GM12878 (cell line): ENCODE data around the gene PEX26. TPM values are rescaled to one million over a fixed set of nuclear protein-coding genes. Genes with fewer than 3 reads are reported as not detected.

ENCODE experiments used
- ATAC-seq: fragments of 200-7000 bp; cut with Tn5 transposase; 3 replicates; pipeline ENCODE4 v1.9.1; 2020; ENCODE audit warnings: mild to moderate bottlenecking, moderate library complexity
- BruUV-seq: library from RNA; stranded (reverse); fragments of 400-500 nt; replicated peaks from 2 replicates; lab custom pipeline; 2021; lab: Mats Ljungman, UMichigan
- CTCF ChIA-PET: fragments of 300-600 bp; sonication (Branson Sonifier 250); formaldehyde crosslinking; extraction: SDS; loops from one replicate; lab custom pipeline; 2021; ENCODE audit warnings: inconsistent platforms; lab: Yijun Ruan, JAX
- POLR2A ChIA-PET: fragments of 350-600 bp; formaldehyde crosslinking; extraction: SDS; loops from one replicate; lab custom pipeline; 2021; ENCODE audit warnings: inconsistent platforms; lab: Charles Lee
- RAD21 ChIA-PET: fragments of 300-600 bp; sonication (Branson Sonifier 250); formaldehyde crosslinking; loops from one replicate; lab custom pipeline; 2023; ENCODE audit warnings: antibody characterized with exemption; ENCODE audit not compliant: unreplicated experiment; lab: Charles Lee
- SMC1A ChIA-PET: fragments of 300-600 bp; sonication (Branson Sonifier 250); formaldehyde crosslinking; loops from one replicate; lab custom pipeline; 2023; ENCODE audit not compliant: unreplicated experiment, uncharacterized antibody; lab: Charles Lee
- DNase-seq: peaks from one replicate; pipeline ENCODE4 v3.0.0-alpha.2; 2011; ENCODE audit warnings: low read depth, low spot score
- FAIRE-seq: peaks from 3 replicates; lab custom pipeline; 2011; peaks lifted over from hg19 to GRCh38; lab: Jason Lieb, UNC
- H2AFZ ChIP-seq: 2 replicates; pipeline ENCODE4 v1.6.0; 2011; ENCODE audit warnings: low read depth, low read length, control low read depth; ENCODE audit not compliant: control insufficient read depth
- H3K27ac ChIP-seq: 2 replicates; pipeline ENCODE4 v1.5.1; 2011; ENCODE audit warnings: control low read depth; ENCODE audit not compliant: control insufficient read depth, insufficient read depth
- H3K27me3 ChIP-seq, 2 experiments: replicated peaks in 1 of 2; 2 replicates each; pipeline versions ENCODE4 v1.6.0 to v1.6.1; 2011; ENCODE audit warnings: low read length in 1 of 2; ENCODE audit not compliant: control insufficient read depth in 2 of 2, insufficient read depth in 2 of 2
- H3K36me3 ChIP-seq, 2 experiments: 2 replicates each; pipeline ENCODE4 v1.5.1; 2011; ENCODE audit warnings: low read length in 1 of 2; ENCODE audit not compliant: control insufficient read depth in 2 of 2, insufficient read depth in 2 of 2
- H3K4me1 ChIP-seq: 2 replicates; pipeline ENCODE4 v1.6.1; 2011; ENCODE audit warnings: mild to moderate bottlenecking, low read length, moderate library complexity, mixed read lengths; ENCODE audit not compliant: control insufficient read depth, insufficient read depth
- H3K4me2 ChIP-seq: 2 replicates; pipeline ENCODE4 v1.6.0; 2011; ENCODE audit warnings: control low read depth; ENCODE audit not compliant: control insufficient read depth, insufficient read depth
- H3K4me3 ChIP-seq: fragments of 200-600 bp; sonication (generic); 2 replicates; pipeline ENCODE4 v1.5.1; 2016
- H3K79me2 ChIP-seq: 2 replicates; pipeline ENCODE4 v1.6.0; 2011; ENCODE audit warnings: low read length; ENCODE audit not compliant: control insufficient read depth, insufficient read depth
- H3K9ac ChIP-seq: 2 replicates; pipeline ENCODE4 v1.8.0; 2011; ENCODE audit warnings: low read length, control low read depth, mixed read lengths; ENCODE audit not compliant: control insufficient read depth, insufficient read depth
- H3K9me3 ChIP-seq: replicated peaks from 3 replicates; pipeline ENCODE4 v1.5.1; 2011; ENCODE audit warnings: mild to moderate bottlenecking, low read length; ENCODE audit not compliant: control insufficient read depth, insufficient read depth
- H4K20me1 ChIP-seq: 2 replicates; pipeline ENCODE4 v1.6.0; 2011; ENCODE audit not compliant: control insufficient read depth, insufficient read depth
- ATF2 ChIP-seq: IDR thresholded peaks from 2 replicates; pipeline ENCODE4 v1.6.1; 2012; ENCODE audit warnings: low read length, inconsistent platforms
- CHD1 ChIP-seq: IDR thresholded peaks from 2 replicates; pipeline ENCODE4 v1.6.1; 2012; ENCODE audit warnings: low read depth, low read length, improper control_type of control experiment
- CREM ChIP-seq: IDR thresholded peaks from 2 replicates; pipeline ENCODE4 v1.6.1; 2014; ENCODE audit warnings: antibody characterized with exemption, low read depth
- E2F8 ChIP-seq: fragments of 450-650 bp; IDR thresholded peaks from 2 replicates; pipeline ENCODE4 v1.6.1; 2018; ENCODE audit warnings: mild to moderate bottlenecking, low read depth, moderate library complexity; ENCODE audit not compliant: partially characterized antibody
- GATAD2B ChIP-seq: fragments of 450-650 bp; conservative IDR thresholded peaks from 2 replicates; pipeline ENCODE4 v1.6.1; 2017; ENCODE audit warnings: low read depth, mild to moderate bottlenecking, moderate library complexity
- HDAC2 ChIP-seq: fragments of 200-600 bp; sonication (generic); IDR thresholded peaks from 2 replicates; pipeline ENCODE4 v1.6.1; 2017
- JUND ChIP-seq: IDR thresholded peaks from 2 replicates; pipeline ENCODE4 v1.6.1; 2012; ENCODE audit warnings: low read depth, mild to moderate bottlenecking, low read length, improper control_type of control experiment, moderate library complexity
- MTA3 ChIP-seq: IDR thresholded peaks from 2 replicates; pipeline ENCODE4 v1.6.1; 2012; ENCODE audit warnings: low read length, inconsistent platforms, borderline replicate concordance
- NFIC ChIP-seq: IDR thresholded peaks from 2 replicates; pipeline ENCODE4 v1.6.1; 2012; ENCODE audit warnings: low read depth, mild to moderate bottlenecking, inconsistent platforms, low read length, moderate library complexity
- NR2C2 ChIP-seq: IDR thresholded peaks from 2 replicates; pipeline ENCODE4 v1.6.1; 2011; ENCODE audit warnings: borderline replicate concordance, low read depth; ENCODE audit not compliant: control insufficient read depth, insufficient read length
- SRF ChIP-seq, 2 experiments: IDR thresholded peaks; 2 replicates each; pipeline ENCODE4 v1.6.1; 2011; ENCODE audit warnings: low read depth in 2 of 2, low read length in 2 of 2, mild to moderate bottlenecking in 1 of 2, moderate library complexity in 1 of 2
- STAT1 ChIP-seq: fragments of 450-650 bp; conservative IDR thresholded peaks from 2 replicates; pipeline ENCODE4 v1.6.1; 2014; ENCODE audit warnings: antibody characterized with exemption, mild to moderate bottlenecking
- SUPT20H ChIP-seq: IDR thresholded peaks from 2 replicates; pipeline ENCODE4 v1.6.1; 2011; ENCODE audit warnings: low read depth, mild to moderate bottlenecking, low read length, moderate library complexity, borderline replicate concordance; ENCODE audit not compliant: control insufficient read depth
- ZNF24 ChIP-seq: fragments of 450-650 bp; IDR thresholded peaks from 2 replicates; pipeline ENCODE4 v1.6.1; 2017; ENCODE audit warnings: antibody characterized with exemption, mild to moderate bottlenecking
- WGBS: methylation state at CpG from one replicate; pipeline ENCODE4 v1.1.6; 2016; ENCODE audit warnings: low lambda C conversion rate; ENCODE audit not compliant: insufficient replicate concordance, insufficient coverage; ENCODE audit errors: missing lambda C conversion rate; 5-methylcytosine and 5-hydroxymethylcytosine counted together
- in situ Hi-C: fragments of 300-500 bp; cut with MboI; formaldehyde crosslinking; loops from 9 replicates; pipeline ENCODE4 v1.14.3; 2018; ENCODE audit warnings: mixed read lengths
- intact Hi-C: fragments of 100-400 bp; cut with micrococcal nuclease; formaldehyde crosslinking; loops from one replicate; pipeline ENCODE4 v1.14.2; 2022; ENCODE audit not compliant: unreplicated experiment
- polyA plus RNA-seq, 11 experiments: library from polyadenylated mRNA; depleted of rRNA in 4 of 11; unstranded in 6 of 11; stranded (reverse) in 5 of 11; fragments of >200 nt; fragmentation: Nextera tagmentation in 4 of 11; fragmentation: Illumina TruSeq in 1 of 11; extraction: Ambion mirVana in 4 of 11; extraction: Trizol in 1 of 11; gene quantifications; 1 replicate in 1 of 11; 2 replicates in 10 of 11; pipeline versions ENCODE4 v1.2.1 to v1.2.3, GENCODE V29; 2011 to 2016; ENCODE audit warnings: inconsistent platforms in 2 of 11, missing spikeins in 2 of 11, low read depth in 1 of 11
- total RNA-seq, 4 experiments: library from RNA; depleted of rRNA in 3 of 4; stranded (reverse); fragments of >200 nt in 3 of 4; fragmentation: Illumina TruSeq in 1 of 4; extraction: Trizol in 1 of 4; gene quantifications; 2 replicates each; pipeline versions ENCODE4 v1.2.1 to v1.2.3, GENCODE V29; 2013 to 2021
- TF ChIP-seq, protein P1 (sequence below): fragments of 450-650 bp; IDR thresholded peaks from 2 replicates; pipeline ENCODE4 v1.6.1; 2017; ENCODE audit warnings: borderline replicate concordance

The PEX26 gene
- total and polyA plus RNA-seq, 10 of the 15 experiments (the other 5 are each of a cell fraction or from before 2014, with no cell fraction given): 0.79 to 50.8 (median 22.4) TPM

- ChIA-PET SMC1A (interaction anchor here (0.6 to 1.2 kb wide), 2 partner anchors 9 to 243 kb away, joined by 3 read pairs; no protein-coding TSS in a partner anchor), POLR2A (no interaction called here)
These were observed 40.6 kb downstream of the PEX26 start for GRCh38 chr22:18118345-18118915.

More at GRCh38 chr22:18118345-18118915, 40.6 kb downstream of the PEX26 start:
- no peak for ATAC-seq
- BruUV-seq: no TSS peak
- intact Hi-C loops: no loop called here
- peaks cover 0 to 5% of the 10 kb centered on the region in 2 experiments; a peak in 2 of 4 replicates for H3K36me3 ChIP-seq
- ChIA-PET RAD21 (no interaction called here), CTCF (no interaction called here)
- no peak for DNase-seq
- no peaks in the 10 kb centered on the region; the same call in 2 of the 3 replicates for H3K9me3 ChIP-seq
- H3K27me3 ChIP-seq: no peaks in the 10 kb centered on the region
- H3K27ac ChIP-seq: no peak overlapping the region
- 82% methylated on average over 9 of the region's 9 CpGs for WGBS
- H2AFZ ChIP-seq: no peak overlapping the region
- peaks cover 1% of the 10 kb centered on the region for H3K79me2 ChIP-seq
- H4K20me1 ChIP-seq: no peaks in the 10 kb centered on the region
- peaks cover 13% of the 10 kb centered on the region for H3K4me1 ChIP-seq
- H3K4me2 ChIP-seq: no peak overlapping the region
- no peak overlapping the region for H3K9ac ChIP-seq
- in situ Hi-C loops: no loop called here
- TF ChIP-seq CHD1 (no peak), STAT1 (no peak), MTA3 (no peak), SRF (IDR thresholded peaks at IDR 0.05; ENCODE audit: low read depth in 2 of 2, low read length in 2 of 2) (no peak), E2F8 (no peak), GATAD2B (no peak), NR2C2 (no peak), JUND (no peak), SUPT20H (no peak), HDAC2 (no peak), NFIC (no peak), CREM (no peak), ATF2 (no peak), ZNF24 (no peak)
- TF ChIP-seq, protein P1, sequence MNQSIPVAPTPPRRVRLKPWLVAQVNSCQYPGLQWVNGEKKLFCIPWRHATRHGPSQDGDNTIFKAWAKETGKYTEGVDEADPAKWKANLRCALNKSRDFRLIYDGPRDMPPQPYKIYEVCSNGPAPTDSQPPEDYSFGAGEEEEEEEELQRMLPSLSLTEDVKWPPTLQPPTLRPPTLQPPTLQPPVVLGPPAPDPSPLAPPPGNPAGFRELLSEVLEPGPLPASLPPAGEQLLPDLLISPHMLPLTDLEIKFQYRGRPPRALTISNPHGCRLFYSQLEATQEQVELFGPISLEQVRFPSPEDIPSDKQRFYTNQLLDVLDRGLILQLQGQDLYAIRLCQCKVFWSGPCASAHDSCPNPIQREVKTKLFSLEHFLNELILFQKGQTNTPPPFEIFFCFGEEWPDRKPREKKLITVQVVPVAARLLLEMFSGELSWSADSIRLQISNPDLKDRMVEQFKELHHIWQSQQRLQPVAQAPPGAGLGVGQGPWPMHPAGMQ: no peak
- H3K4me3 ChIP-seq: no peak overlapping the region
- no peak for FAIRE-seq
